SKM-1 treated with dmso at 0.1 percent for 144 hours (cell line): Measurements from ENCODE around the gene METTL2A.
"Not testable (repeated sequence)": the region's sequence is repeated elsewhere in the genome, so short reads cannot be mapped to it uniquely, and the experiment has no call there.

ENCODE experiments used
- DNase-seq: peaks from one replicate; lab custom pipeline; 2025; ENCODE audit not compliant: unreplicated experiment; lab: John Stamatoyannopoulos, UW

The METTL2A gene, protein sequence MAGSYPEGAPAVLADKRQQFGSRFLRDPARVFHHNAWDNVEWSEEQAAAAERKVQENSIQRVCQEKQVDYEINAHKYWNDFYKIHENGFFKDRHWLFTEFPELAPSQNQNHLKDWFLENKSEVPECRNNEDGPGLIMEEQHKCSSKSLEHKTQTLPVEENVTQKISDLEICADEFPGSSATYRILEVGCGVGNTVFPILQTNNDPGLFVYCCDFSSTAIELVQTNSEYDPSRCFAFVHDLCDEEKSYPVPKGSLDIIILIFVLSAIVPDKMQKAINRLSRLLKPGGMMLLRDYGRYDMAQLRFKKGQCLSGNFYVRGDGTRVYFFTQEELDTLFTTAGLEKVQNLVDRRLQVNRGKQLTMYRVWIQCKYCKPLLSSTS

DNA sequence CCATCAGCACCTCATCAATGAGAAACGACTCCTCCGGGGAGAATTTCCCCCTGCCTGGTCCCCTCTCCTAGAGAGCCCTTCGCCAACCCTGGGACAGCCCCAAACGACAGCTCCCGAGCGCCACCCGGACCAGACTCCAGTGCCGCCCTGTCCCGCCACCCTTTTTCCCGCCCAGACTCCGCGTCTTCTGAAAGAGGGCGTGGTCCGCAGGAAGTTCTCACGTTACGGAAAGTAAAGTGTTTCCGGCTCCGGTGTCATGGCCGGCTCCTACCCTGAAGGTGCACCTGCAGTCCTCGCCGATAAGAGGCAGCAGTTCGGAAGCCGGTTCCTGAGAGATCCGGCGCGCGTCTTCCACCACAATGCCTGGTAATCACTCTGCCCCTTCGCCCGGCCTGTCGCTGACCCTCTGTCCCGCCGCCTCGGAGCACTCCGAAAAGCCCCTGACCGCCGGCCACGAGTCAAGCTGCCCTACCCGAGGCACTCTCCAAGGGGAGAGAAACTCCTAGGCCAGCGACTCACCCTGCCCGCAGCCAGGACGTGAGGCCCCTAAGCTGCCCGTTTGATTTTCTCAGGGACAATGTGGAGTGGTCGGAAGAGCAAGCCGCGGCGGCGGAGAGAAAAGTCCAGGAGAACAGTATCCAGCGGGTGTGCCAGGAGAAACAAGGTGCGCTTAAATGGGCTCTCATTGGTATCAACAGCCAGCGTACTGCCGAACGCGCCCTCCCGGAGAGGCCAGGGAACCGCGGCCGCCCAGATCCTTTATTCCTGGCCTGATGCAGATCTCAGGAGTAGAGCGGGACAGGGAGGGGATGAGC lies at the start of gene METTL2A:
METTL2A (plus strand) TSS at position 251 of the 815 bp plus-strand sequence; CDS start at position 257, 6 bp downstream.
- DNase-seq: peak; percentile 90

GRCh38 chr17:62380253-62380652 lies 43.4 kb upstream of the METTL2A start, which contains the start of gene EFCAB3:
EFCAB3 (plus strand) TSS chr17:62380553; CDS start chr17:62382980, 2,427 bp downstream.
- DNase-seq: no peak

- no peak for DNase-seq
Observed at GRCh38 chr17:62381561-62381960, 42.1 kb upstream of the METTL2A start.

GRCh38 chr17:62388856-62389255 lies 34.8 kb upstream of the METTL2A start:
- DNase-seq: no peak

- DNase-seq: no peak
Observed at GRCh38 chr17:62392908-62393307, 30.8 kb upstream of the METTL2A start.

DNA sequence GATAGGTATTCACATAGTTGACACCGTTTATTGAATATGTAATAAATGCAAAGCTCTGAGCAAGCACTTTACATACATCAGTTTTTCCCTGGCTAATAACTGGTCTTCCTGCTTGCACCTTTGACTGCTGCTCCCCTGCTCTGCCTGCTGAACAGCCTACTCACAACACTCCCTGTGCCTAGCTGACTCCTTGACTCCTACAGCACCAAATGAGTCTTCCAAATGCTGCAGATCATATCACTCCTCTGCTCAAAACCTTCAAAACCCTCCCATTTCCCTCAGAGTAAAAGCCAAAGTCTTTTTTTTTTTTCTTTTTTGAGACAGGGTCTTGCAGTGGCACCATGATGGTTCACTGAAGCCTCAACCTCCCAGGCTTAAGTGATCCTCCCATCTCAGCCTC lies 24.8 kb upstream of the METTL2A start:
- DNase-seq: no peak

DNA sequence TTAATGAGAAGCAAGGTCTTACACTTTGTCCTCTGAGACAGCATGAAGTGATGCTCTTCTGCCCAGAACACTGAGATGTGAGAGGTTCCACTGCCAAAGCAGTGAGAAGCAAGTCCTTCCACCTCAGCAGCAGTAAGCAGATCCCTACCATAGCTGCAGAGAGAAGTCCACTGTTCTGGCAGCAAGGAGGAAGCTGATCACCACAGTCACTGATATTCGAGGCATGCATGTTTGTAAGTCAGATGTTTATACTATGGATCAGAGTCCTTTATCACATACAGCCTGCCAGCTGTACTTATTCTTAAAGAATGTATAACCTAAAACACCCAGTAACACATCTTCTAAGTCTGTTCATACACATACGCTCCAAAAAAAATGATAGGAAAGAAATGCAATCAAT lies 18.2 kb upstream of the METTL2A start:
- DNase-seq: no peak

- not testable (repeated sequence) for DNase-seq
Observed at GRCh38 chr17:62413090-62413489, 10.6 kb upstream of the METTL2A start.

- not testable (repeated sequence) for DNase-seq
Observed at GRCh38 chr17:62426214-62426613, 2.5 kb downstream of the METTL2A start.

DNA sequence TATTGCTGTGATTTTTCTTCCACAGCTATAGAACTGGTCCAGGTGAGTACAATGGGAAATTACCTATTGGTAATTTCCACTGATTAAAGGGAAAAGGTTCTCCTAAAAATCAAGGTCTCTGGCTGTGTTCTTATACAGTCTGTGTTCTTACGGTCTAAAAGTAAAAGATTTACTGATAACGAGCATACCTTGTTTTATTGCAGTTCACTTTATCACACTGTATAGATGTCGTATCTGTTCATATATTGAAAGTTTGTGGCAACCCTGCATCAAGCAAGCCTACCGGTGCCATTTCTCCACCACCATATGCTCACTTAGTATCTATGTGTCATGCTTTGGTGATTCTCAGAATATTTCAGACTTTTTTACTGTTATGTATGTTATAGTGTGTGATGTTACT lies 11.6 kb downstream of the METTL2A start:
- DNase-seq: not testable (repeated sequence)

DNA sequence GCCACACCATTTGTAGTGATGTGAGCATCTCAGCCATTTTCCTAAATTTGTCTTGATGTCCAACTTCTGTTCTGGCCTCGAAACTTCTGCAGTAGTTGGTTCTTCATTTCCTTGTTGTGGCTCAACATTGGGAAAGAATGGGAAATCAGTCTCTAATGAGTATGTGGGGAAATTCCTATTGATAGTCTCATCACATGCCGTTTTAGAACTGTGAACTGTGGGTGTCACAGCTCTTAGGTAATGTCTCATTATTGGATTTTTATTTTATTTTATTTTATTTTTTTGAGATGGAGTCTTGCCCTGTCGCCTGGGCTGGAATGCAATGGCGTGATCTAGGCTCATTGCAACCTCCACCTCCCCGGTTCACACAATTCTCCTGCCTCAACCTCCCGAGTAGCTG lies 17.5 kb downstream of the METTL2A start:
- DNase-seq: not testable (repeated sequence)

DNA sequence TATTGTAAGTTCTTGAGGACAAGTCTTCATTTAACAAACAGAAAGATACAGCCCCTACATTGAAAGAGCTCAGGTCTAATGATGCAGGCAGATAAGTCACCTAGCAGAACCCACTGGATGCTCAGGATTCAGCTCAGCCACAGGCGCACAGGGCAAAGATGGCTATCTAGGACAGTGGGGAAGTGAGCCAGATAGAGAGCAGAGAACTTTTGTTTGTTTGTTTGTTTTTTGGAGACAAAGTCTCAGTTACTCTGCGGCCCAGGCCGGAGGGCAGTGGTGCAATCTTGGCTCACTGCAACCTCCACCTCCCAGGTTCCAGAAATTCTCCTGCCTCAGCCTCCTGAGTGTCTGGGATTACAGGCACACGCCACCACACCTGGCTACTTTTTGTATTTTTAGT lies 20.4 kb downstream of the METTL2A start:
- no peak for DNase-seq

- not testable (repeated sequence) for DNase-seq
Observed at GRCh38 chr17:62445791-62446190, 22.1 kb downstream of the METTL2A start.

GRCh38 chr17:62452195-62452594 lies 28.5 kb downstream of the METTL2A start:
- DNase-seq: not testable (repeated sequence)

DNA sequence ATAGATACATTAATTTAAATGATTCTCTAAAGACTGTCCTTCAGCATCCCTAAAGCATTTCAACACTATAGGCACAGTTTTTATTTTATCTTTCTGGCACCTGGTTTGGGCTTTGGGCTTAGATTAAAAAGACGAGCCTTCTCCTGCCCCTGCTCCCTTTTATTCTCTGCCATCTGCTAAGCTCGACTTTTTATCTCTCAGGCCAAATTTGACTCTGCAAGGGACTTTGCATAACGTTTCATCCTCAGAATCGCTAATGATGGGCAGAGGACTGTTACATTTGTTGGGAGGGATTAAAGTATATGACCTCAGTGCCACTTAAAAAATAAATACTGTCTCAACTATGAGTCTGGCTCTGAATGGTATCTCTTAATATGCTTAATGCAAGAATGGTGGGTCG lies 29.3 kb downstream of the METTL2A start:
- DNase-seq: not testable (repeated sequence)

DNA sequence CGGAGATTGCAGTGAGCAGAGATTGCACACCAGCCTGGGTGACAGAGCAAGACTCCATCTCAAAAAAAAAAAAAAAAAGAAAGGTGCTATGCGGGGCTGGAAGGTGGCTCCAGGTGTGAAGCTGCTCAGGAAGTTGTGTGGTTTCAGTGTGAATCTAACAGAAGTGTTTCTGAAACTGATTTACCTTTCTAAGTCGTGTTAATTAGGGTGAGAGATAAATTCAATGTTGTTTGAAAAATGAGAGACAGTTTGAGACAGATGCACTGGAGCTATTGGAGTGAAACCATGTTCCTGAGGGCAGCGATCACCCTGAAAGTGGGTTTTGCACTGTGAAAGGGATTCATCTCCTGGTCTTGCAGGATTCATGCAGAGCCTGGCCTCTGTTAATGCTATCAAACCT lies 30.0 kb downstream of the METTL2A start:
- not testable (repeated sequence) for DNase-seq

DNA sequence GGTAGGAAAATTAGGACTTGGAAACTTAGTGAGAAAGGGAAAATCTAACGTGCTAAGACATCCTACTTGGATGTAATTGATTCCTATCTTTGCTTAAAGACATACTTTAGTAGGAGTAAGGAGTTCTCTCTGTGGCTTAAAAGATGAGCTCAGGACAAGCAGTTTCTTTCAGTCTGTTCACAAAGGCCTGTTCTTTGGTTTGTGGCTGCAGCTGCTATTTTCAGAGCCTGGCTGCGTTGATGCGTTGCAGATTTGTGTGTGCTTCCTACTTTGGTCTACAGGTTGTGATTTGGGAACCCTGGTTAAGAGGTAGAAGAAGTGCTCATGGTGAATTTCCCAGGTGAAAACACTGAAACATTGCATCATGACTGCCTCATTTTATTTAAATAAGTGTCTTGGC lies 30.4 kb downstream of the METTL2A start:
- not testable (repeated sequence) for DNase-seq

GRCh38 chr17:62456016-62456415 lies 32.3 kb downstream of the METTL2A start:
- DNase-seq: no peak

- not testable (repeated sequence) for DNase-seq
Observed at GRCh38 chr17:62458483-62458882, 34.8 kb downstream of the METTL2A start.

GRCh38 chr17:62464422-62464821 lies 40.7 kb downstream of the METTL2A start:
- not testable (repeated sequence) for DNase-seq

GRCh38 chr17:62465271-62465670 lies 41.6 kb downstream of the METTL2A start:
- not testable (repeated sequence) for DNase-seq
